Kidney (tissue), 14 donors: ENCODE data around the gene FAM47C. TPM values are rescaled to one million over a fixed set of nuclear protein-coding genes. Genes with fewer than 3 reads are reported as not detected.
"Not testable (repeated sequence)": the region's sequence is repeated elsewhere in the genome, so short reads cannot be mapped to it uniquely, and the experiment has no call there.

Source experiments
- DNase-seq, 5 donors: peaks; one replicate each; pipeline ENCODE4 v3.0.0-alpha.2; 2013 to 2020
- FAIRE-seq: peaks from 2 replicates; lab custom pipeline; 2012; peaks lifted over from hg19 to GRCh38; lab: Jason Lieb, UNC
- H3K27ac ChIP-seq, 2 donors: one replicate each; pipeline ENCODE4 v1.7.0; 2013; ENCODE audit warnings: low read depth in 2 of 2, low read length in 2 of 2, inconsistent platforms in 1 of 2
- H3K27me3 ChIP-seq: one replicate; pipeline ENCODE4 v1.7.1; 2013; ENCODE audit warnings: low read length, inconsistent platforms; ENCODE audit not compliant: control insufficient read depth, insufficient read depth
- H3K36me3 ChIP-seq, 3 donors: one replicate each; pipeline versions ENCODE4 v1.7.0 to v1.7.1; 2013; ENCODE audit warnings: low read length in 3 of 3, control low read depth in 1 of 3, inconsistent platforms in 1 of 3; ENCODE audit not compliant: insufficient read depth in 3 of 3, control insufficient read depth in 2 of 3
- H3K4me1 ChIP-seq, 3 donors: one replicate each; pipeline versions ENCODE4 v1.7.0 to v1.7.1; 2013; ENCODE audit warnings: low read length in 3 of 3, inconsistent platforms in 1 of 3, low read depth in 1 of 3; ENCODE audit not compliant: control insufficient read depth in 2 of 3, insufficient read depth in 2 of 3
- H3K4me3 ChIP-seq, 3 donors: one replicate each; pipeline versions ENCODE4 v1.7.0 to v1.8.1; 2013; ENCODE audit warnings: low read length in 3 of 3, control low read depth in 1 of 3, inconsistent platforms in 1 of 3
- H3K9ac ChIP-seq, 3 donors: one replicate each; pipeline versions ENCODE4 v1.7.0 to v1.7.1; 2013; ENCODE audit warnings: low read length in 3 of 3, control low read depth in 1 of 3, inconsistent platforms in 1 of 3
- H3K9me3 ChIP-seq, 3 donors: one replicate each; pipeline versions ENCODE4 v1.7.0 to v1.7.1; 2013; ENCODE audit warnings: low read length in 3 of 3, control low read depth in 1 of 3, inconsistent platforms in 1 of 3; ENCODE audit not compliant: control insufficient read depth in 2 of 3, insufficient read depth in 1 of 3
- CTCF ChIP-seq: IDR thresholded peaks from 3 replicates; pipeline ENCODE4 v1.5.1; 2012; ENCODE audit warnings: mild to moderate bottlenecking, moderate library complexity, borderline replicate concordance; ENCODE audit not compliant: insufficient read depth; ENCODE audit errors: extremely low read depth
- intact Hi-C: fragments of 100-400 bp; cut with DNase I; formaldehyde crosslinking; loops from one replicate; pipeline ENCODE4 v1.11.1; 2022
- polyA plus RNA-seq: library from polyadenylated mRNA; stranded (reverse); fragments of 350-450 nt; fragmentation: Illumina TruSeq; extraction: RNeasy Lipid Tissue Mini Kit (QIAGEN cat#74804); gene quantifications from one replicate; pipeline ENCODE4 v1.2.3, GENCODE V29; 2014; ENCODE audit warnings: low read depth, low replicate concordance; ENCODE audit not compliant: insufficient read depth
- total RNA-seq: library from RNA; stranded (reverse); fragmentation: NEBNext Ultra II Directional; extraction: Animal tissue kit (Norgen Biotek cat#: 25700); gene quantifications from one replicate; pipeline ENCODE4 v1.2.1, GENCODE V29; 2021
- donor health status: control.
- donor health status: control.
- donor health status: control.
- donor health status: control.
- donor health status: control.
- donor health status: DM: yes; HTN: yes; CAD: no.
- donor health status: Normal renal cell carcinoma (clear cell type).

The FAM47C gene
- total and polyA plus RNA-seq, 2 donors from 2014 or later = not detected

GRCh38 chrX:37038814-37039213, 30.6 kb downstream of the FAM47C start:
- FAIRE-seq, H3K36me3 ChIP-seq, H3K9me3 ChIP-seq, H3K9ac ChIP-seq, H3K27ac ChIP-seq, H3K4me1 ChIP-seq, H3K4me3 ChIP-seq, H3K27me3 ChIP-seq, DNase-seq, intact Hi-C loops: not testable (repeated sequence)

- H3K9ac ChIP-seq, H3K27ac ChIP-seq, H3K9me3 ChIP-seq, H3K4me3 ChIP-seq, FAIRE-seq, H3K36me3 ChIP-seq, H3K27me3 ChIP-seq, H3K4me1 ChIP-seq, intact Hi-C loops: not testable (repeated sequence)
- DNase-seq = peak in 1 of 5 donors; percentile 69
Measured at GRCh38 chrX:37042956-37043885, 35.1 kb downstream of the FAM47C start.

- no peak for TF ChIP-seq CTCF
Measured at GRCh38 chrX:37047776-37048175, 39.6 kb downstream of the FAM47C start.

GRCh38 chrX:37057572-37057971, 49.4 kb downstream of the FAM47C start:
- DNase-seq, H3K27ac ChIP-seq, H3K9me3 ChIP-seq, H3K27me3 ChIP-seq, FAIRE-seq, H3K4me1 ChIP-seq, H3K4me3 ChIP-seq, H3K9ac ChIP-seq, H3K36me3 ChIP-seq, intact Hi-C loops: not testable (repeated sequence)

More at GRCh38 chrX:37047776-37048175, 39.6 kb downstream of the FAM47C start:
- no peak for FAIRE-seq
- H3K27ac ChIP-seq = no peak overlapping the region
- intact Hi-C loops = no loop called here
- no peaks in the 10 kb centered on the region for H3K27me3 ChIP-seq
- no peaks in the 10 kb centered on the region for H3K4me1 ChIP-seq
- no peaks in the 10 kb centered on the region for H3K9me3 ChIP-seq
- H3K9ac ChIP-seq = no peak overlapping the region
- H3K36me3 ChIP-seq = no peaks in the 10 kb centered on the region
- H3K4me3 ChIP-seq = no peak overlapping the region
- no peak for DNase-seq

- no peak for FAIRE-seq
- intact Hi-C loops = no loop called here
Measured at GRCh38 chrX:37060999-37061398, 52.8 kb downstream of the FAM47C start.

More at GRCh38 chrX:37060999-37061398, 52.8 kb downstream of the FAM47C start:
- H3K4me3 ChIP-seq = no peak overlapping the region
- no peaks in the 10 kb centered on the region for H3K4me1 ChIP-seq
- no peak overlapping the region for H3K27ac ChIP-seq
- no peaks in the 10 kb centered on the region for H3K36me3 ChIP-seq
- peak; percentile 33 for TF ChIP-seq CTCF
- DNase-seq = peak in 3 of 5 donors; percentile 17 to 49 (median 43)
- H3K9ac ChIP-seq = no peak overlapping the region
- no peaks in the 10 kb centered on the region for H3K27me3 ChIP-seq
- H3K9me3 ChIP-seq = no peaks in the 10 kb centered on the region
